Activated CD4-positive, CD25-positive, alpha-beta regulatory T cell (primary cell): ENCODE results near the gene FCN3.
A peak's percentile ranks its signal among the peaks of the same experiment; 100 is the strongest.

Experiments used
- DNase-seq, 4 experiments: peaks; one replicate each; lab custom pipeline; 2025; lab: John Stamatoyannopoulos, UW

Gene FCN3

DNA sequence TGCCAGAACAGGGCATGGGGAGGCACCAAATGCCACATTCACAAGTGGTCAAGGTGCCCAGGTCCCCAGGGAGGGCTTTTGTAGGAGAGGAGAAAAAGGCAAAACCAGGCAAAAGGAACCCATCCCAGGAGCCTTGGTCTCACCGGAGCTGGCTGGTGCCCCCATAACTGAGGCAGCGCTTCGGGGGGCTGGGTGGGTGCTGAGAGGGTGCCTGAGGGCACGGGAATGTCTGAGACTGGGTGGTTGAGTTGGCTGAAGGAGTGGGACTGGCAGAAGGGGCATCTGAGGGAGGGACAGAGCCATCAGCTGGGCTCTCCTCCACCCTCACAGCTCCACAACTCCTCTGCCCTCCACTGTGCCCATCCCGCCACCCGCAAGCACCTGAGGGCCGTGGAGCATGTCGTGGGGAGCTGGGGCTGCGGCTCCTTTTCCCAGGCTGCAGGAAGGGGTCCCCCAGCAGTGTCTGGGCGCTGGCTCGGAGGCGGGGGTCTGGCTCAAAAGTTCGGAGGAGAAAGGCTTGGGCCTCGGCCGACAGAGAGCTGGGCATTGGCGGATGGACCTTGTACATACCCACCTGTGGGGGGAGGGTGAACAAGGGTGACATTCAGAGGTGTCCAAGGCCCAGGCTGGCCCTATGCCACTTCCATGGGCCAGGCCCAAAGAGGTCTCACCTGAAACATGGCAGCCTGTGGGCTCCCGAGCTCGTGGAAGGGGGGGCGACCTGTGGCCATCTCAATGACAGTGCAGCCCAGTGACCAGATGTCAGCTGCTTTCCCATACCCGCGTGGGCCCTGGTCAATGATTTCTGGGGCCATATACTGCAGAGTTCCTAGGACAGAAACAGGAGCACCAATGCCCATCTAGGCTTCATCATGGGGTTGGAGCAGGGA, 16.3 kb downstream of the FCN3 start:
- DNase-seq, result no peak

DNA sequence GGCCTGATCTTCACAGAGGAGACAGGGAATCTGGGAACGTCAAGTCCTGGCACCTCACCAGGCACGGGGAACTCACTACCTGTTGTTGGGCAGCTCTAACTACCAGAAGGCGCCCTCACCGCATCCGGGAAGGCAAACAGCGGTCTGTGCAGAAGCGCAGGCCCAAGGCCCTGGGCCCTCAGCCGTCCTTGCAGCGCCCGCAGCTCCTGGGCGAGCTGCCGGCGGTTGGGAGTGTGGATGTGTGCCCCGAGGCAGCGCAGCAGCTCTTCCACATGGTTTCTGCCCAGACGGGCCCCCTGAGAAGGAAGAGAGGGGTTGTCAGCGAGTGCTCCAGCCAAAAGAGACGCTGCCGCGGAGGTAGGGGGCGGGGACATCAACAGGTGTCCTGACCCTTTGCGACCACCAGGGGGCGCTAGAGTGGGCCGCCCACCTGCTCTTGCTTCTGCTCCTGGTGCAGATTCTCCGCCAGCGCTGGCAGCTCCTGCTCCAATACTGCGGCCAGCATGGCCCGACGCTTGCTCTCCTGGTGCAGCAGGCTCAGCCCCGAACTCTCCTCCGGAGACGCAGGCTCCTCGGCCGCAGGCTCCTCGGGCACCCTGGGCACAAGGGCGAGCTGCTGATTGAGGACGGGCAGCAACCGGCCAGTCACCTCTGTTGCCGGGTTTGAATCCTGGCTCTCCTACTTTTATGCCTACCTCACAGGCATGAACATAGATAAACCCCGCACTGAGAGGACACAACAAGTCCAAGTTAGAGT, 17.2 kb downstream of the FCN3 start:
- DNase-seq, result peak; percentile 46 to 66 (median 56)

GRCh38 chr1:27356619-27357280, 17.9 kb downstream of the FCN3 start:
- peak in 3 of 4 experiments; percentile 25 to 28 (median 28) for DNase-seq

- no peak for DNase-seq
Observed at GRCh38 chr1:27356277-27356618, 18.4 kb downstream of the FCN3 start.

- no peak for DNase-seq
Observed at GRCh38 chr1:27355683-27356082, 18.9 kb downstream of the FCN3 start.

DNA sequence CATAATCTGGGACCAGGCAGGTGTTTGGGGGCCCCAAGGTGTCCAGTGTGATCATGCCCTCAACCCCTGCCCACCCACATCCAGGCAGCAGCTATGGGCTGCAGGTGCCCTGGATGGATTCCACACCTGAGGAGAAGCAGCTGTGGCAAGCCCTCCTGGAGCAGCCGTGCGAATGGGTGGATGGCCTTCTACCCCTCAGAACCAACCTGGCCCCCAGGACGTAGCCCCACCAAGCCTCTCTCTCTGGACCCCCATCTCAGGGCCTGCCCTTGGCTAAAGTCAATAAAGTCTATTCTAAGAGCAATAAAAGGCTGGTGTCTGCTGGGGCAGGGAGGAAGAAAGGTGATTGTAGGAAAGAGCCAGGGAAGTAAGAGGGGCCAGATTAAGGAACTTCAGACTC, 21.0 kb downstream of the FCN3 start:
- no peak for DNase-seq

- DNase-seq, result no peak
Observed at GRCh38 chr1:27353166-27353565, 21.5 kb downstream of the FCN3 start.

GRCh38 chr1:27351541-27352107, 23.0 kb downstream of the FCN3 start:
- DNase-seq, result no peak

- no peak for DNase-seq
Observed at GRCh38 chr1:27350663-27351540, 23.7 kb downstream of the FCN3 start.

DNA sequence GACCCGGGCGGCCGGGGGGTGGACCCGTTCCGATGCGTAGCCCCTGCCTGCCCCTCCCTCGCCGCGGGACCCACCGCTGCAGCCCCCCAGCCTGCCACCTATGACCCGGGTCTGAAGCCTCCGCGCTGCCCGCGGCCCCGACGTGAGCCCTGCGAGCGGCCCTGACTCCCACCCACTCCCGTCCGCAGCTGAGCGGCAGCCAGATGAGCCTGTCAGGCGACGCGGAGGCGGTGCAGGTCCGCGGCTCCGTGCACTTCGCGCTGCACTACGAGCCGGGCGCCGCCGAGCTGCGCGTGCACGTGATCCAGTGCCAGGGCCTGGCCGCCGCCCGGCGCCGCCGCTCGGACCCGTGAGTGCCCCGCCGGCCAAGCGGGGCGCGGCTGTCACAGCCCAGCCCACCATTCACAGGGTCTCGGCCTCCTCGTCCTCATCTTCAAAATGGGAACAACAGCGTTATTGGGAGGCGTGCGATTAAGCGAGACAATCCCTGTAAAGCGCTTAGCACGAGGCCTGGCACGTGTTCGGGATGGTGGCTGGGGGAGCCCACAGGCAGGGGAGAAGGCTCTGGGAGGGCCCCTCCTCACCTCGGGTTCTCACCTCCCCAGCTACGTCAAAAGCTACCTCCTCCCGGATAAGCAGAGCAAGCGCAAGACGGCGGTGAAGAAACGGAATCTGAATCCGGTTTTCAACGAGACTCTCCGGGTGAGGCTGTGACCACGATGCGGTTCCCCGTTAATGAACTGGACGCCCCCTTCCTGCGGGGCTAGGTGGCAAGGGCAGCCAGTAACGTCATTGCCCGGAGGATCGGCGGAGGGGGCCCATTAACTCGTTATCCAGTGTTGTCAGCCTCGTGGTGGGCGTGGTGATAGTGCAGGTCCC, 24.6 kb downstream of the FCN3 start:
- DNase-seq, result no peak

GRCh38 chr1:27348861-27349783, 25.5 kb downstream of the FCN3 start:
- no peak for DNase-seq

DNA sequence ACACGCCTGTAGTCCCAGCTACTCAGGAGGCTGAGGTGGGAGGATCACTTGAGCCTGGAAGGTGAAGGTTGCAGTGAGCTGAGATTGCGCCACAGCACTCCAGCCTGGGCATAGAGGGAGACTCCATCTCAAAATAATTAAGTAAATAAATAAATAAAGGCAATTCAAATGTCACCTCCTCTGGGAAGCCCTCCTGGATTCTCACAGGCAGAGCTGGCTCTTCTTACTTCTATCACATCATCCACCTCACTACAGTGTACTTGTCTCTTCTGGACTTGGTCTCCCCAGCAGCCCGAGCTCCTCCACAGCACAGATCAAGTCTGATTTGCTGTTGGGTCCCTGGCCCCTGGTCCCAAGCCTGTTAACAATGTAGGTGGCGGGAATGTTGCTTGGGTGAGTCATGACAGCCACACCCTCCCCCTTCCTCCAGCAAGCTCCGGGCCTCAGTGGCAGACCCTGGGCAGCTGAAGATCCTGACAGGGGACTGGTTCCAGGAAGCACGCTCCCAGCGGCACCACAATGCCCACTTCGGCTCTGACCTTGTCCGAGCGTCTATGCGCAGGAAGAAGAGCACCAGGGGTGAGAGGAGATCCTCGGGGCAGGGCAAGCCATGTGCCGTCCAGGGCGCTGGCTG, 27.5 kb downstream of the FCN3 start:
- no peak for DNase-seq

GRCh38 chr1:27346357-27346756, 28.3 kb downstream of the FCN3 start:
- no peak for DNase-seq

DNA sequence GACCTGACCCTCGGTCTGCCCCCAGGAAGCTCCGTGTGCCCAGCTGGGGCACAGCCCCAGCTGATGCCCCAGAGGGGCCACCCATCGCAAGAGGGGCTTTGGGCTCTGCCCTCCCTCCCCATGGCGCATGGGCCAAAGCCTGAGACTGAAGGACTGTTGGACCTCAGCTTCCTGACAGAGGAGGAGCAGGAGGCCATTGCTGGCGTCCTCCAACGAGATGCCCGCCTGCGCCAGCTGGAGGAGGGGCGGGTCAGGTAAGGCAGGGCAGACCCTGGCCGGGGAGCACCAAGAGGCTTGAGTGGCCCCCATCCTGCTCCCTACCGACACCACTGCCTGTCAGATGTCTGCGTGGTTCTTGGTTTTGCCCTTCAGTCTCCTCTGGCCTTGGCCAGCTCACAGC, 29.4 kb downstream of the FCN3 start:
- no peak for DNase-seq

- DNase-seq, result no peak
Observed at GRCh38 chr1:27343639-27344025, 31.0 kb downstream of the FCN3 start.

DNA sequence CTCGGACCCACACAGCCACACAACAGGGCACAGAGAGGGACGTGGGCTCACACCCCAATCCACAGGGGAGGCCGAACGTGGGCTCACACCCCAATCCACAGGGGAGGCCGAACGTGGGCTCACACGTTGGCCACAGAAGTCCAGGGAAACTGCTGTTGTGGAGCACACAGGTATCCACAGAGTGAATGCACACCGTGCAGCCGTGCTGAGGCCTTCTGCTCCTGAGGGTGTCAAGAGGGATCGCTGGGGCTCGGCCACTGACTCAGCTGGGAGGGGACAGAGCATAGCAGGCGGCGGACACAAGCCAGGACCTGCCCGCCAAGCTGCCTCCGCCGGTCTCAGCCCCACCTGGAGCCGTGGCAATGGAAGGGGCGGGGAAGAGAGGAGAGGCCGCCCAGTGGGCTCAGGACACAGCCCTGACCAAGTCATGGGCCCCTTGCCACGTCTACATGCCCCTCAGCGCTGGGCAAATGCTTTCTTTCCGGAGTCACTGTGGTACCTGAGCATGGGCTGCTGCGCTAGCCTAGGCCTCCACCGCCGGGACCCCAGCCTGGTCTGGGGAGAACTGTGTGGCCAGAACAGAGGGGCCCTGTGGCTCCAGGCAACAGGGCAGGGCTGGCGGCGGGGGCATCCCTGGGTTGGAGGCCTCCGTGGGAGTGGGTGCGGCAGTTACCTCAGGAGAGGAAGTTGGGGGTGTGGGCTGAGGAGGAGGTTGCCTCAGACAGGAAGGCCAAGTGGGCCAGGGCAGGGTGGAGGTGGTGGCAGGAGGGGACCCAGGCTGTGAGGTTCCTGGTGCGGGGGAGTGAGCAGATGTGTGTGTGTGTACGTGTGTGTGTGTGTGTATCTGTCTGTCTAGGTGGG, 31.6 kb downstream of the FCN3 start:
- peak; percentile 12 to 62 (median 40) for DNase-seq

- peak in 1 of 4 experiments; percentile 15 for DNase-seq
Observed at GRCh38 chr1:27342391-27342777, 32.2 kb downstream of the FCN3 start.
